Calu3 (cell line): ENCODE data around the gene WWOX. TPM values are rescaled to one million over a fixed set of nuclear protein-coding genes. Genes with fewer than 3 reads are reported as not detected.

Source experiments
- BruUV-seq: library from RNA; stranded (reverse); fragments of 400-500 nt; replicated peaks from 2 replicates; lab custom pipeline; 2021; lab: Mats Ljungman, UMichigan
- CTCF ChIA-PET: fragments of 300-600 bp; sonication (Branson Sonifier 250); formaldehyde crosslinking; loops from one replicate; lab custom pipeline; 2022; ENCODE audit warnings: antibody characterized with exemption; lab: Charles Lee
- DNase-seq: peaks from one replicate; pipeline ENCODE4 v3.0.0; 2022
- H3K27ac Mint-ChIP-seq: one replicate; pipeline ENCODE4 v1.8.0; 2022; ENCODE audit warnings: mixed read lengths; ENCODE audit not compliant: unreplicated experiment
- H3K27me3 Mint-ChIP-seq: one replicate; pipeline ENCODE4 v1.8.0; 2022; ENCODE audit warnings: mixed read lengths; ENCODE audit not compliant: unreplicated experiment
- H3K36me3 Mint-ChIP-seq: one replicate; pipeline ENCODE4 v1.8.0; 2022; ENCODE audit warnings: mild to moderate bottlenecking, moderate library complexity, mixed read lengths; ENCODE audit not compliant: insufficient read depth, unreplicated experiment
- H3K4me1 Mint-ChIP-seq: one replicate; pipeline ENCODE4 v1.8.0; 2022; ENCODE audit warnings: mild to moderate bottlenecking, low read depth, mixed read lengths; ENCODE audit not compliant: unreplicated experiment
- H3K4me3 Mint-ChIP-seq: one replicate; pipeline ENCODE4 v1.8.0; 2022; ENCODE audit warnings: mild to moderate bottlenecking, low read depth, moderate library complexity, mixed read lengths; ENCODE audit not compliant: unreplicated experiment
- H3K9me3 Mint-ChIP-seq: one replicate; pipeline ENCODE4 v1.8.0; 2022; ENCODE audit warnings: low read depth, mixed read lengths; ENCODE audit not compliant: unreplicated experiment
- CTCF ChIP-seq: fragments of 200-600 bp; IDR thresholded peaks from one replicate; pipeline ENCODE4 v1.8.0; 2022; ENCODE audit warnings: antibody characterized with exemption; ENCODE audit not compliant: unreplicated experiment
- intact Hi-C: fragments of 100-400 bp; cut with micrococcal nuclease; formaldehyde crosslinking; loops from one replicate; pipeline ENCODE4 v1.10.0; 2022; ENCODE audit not compliant: unreplicated experiment
- total RNA-seq: library from RNA; stranded (reverse); gene quantifications from 2 replicates; pipeline ENCODE4 v1.2.3, GENCODE V29; 2022

Gene WWOX
- total RNA-seq, 1 experiment from 2014 or later = 33.5 TPM

- DNase-seq = no peak
- no peak overlapping the region for H3K27ac Mint-ChIP-seq
- H3K27me3 Mint-ChIP-seq = no peaks in the 10 kb centered on the region
- intact Hi-C loops = no loop called here
- H3K4me1 Mint-ChIP-seq = no peaks in the 10 kb centered on the region
- no TSS peak for BruUV-seq
- no peaks in the 10 kb centered on the region for H3K36me3 Mint-ChIP-seq
- no peak overlapping the region for H3K4me3 Mint-ChIP-seq
- TF ChIP-seq CTCF = no peak
- peaks cover 10% of the 10 kb centered on the region for H3K9me3 Mint-ChIP-seq
- CTCF ChIA-PET = no interaction called here
These were observed 993.4 kb downstream of the WWOX start for GRCh38 chr16:79092846-79093245.

GRCh38 chr16:79093554-79093967 lies 994.1 kb downstream of the WWOX start:
- DNase-seq = no peak
- CTCF ChIA-PET = no interaction called here
- Mint-ChIP-seq H3K27me3 (no peaks in the 10 kb centered on the region), H3K27ac (no peak overlapping the region), H3K9me3 (peaks cover 10% of the 10 kb centered on the region), H3K4me3 (no peak overlapping the region), H3K36me3 (no peaks in the 10 kb centered on the region), H3K4me1 (no peaks in the 10 kb centered on the region)
- intact Hi-C loops = no loop called here
- BruUV-seq = no TSS peak
- no peak for TF ChIP-seq CTCF

- H3K27me3 Mint-ChIP-seq = no peaks in the 10 kb centered on the region
These were observed 996.8 kb downstream of the WWOX start for GRCh38 chr16:79096246-79096645.

GRCh38 chr16:79097166-79097565 lies 997.7 kb downstream of the WWOX start:
- Mint-ChIP-seq H3K9me3 (peaks cover 7% of the 10 kb centered on the region), H3K4me1 (no peaks in the 10 kb centered on the region), H3K27ac (no peak overlapping the region), H3K36me3 (no peaks in the 10 kb centered on the region), H3K4me3 (no peak overlapping the region), H3K27me3 (no peaks in the 10 kb centered on the region)
- CTCF ChIA-PET = no interaction called here
- no peak for TF ChIP-seq CTCF
- intact Hi-C loops = loop anchor here (5.0 kb wide), 1 partner anchor 985 kb away; no protein-coding TSS in a partner anchor
- DNase-seq = no peak
- BruUV-seq = no TSS peak

More at GRCh38 chr16:79096246-79096645, 996.8 kb downstream of the WWOX start:
- BruUV-seq = no TSS peak
- Mint-ChIP-seq H3K9me3 (peaks cover 8% of the 10 kb centered on the region), H3K27ac (no peak overlapping the region), H3K4me1 (no peaks in the 10 kb centered on the region), H3K36me3 (no peaks in the 10 kb centered on the region), H3K4me3 (no peak overlapping the region)
- CTCF ChIA-PET = no interaction called here
- DNase-seq = no peak
- intact Hi-C loops = loop anchor here (5.0 kb wide), 1 partner anchor 986 kb away; no protein-coding TSS in a partner anchor
- no peak for TF ChIP-seq CTCF
